Gastrocnemius medialis (tissue), 4 donors: Measurements from ENCODE around the gene RNF113B.

ENCODE experiments used
- CTCF ChIP-seq, 5 experiments: fragments of 450-650 bp in 3 of 5; fragments of 200-600 bp in 2 of 5; sonication (generic) in 2 of 5; IDR thresholded peaks in 4 of 5; conservative IDR thresholded peaks in 1 of 5; 1 replicate in 4 of 5; 2 replicates in 1 of 5; pipeline ENCODE4 v1.5.1; 2016 to 2019; ENCODE audit warnings: antibody characterized with exemption in 5 of 5, mild to moderate bottlenecking in 3 of 5, moderate library complexity in 3 of 5
- POLR2A ChIP-seq, 2 donors: fragments of 450-650 bp; IDR thresholded peaks; one replicate each; pipeline ENCODE4 v1.6.1; 2017; ENCODE audit warnings: antibody characterized with exemption in 2 of 2, mild to moderate bottlenecking in 2 of 2, moderate library complexity in 2 of 2

GRCh38 chr13:98172590-98173422 is 4.3 kb downstream of the RNF113B start:
- TF ChIP-seq CTCF (IDR thresholded peaks at IDR 0.05 in 4 of 5, conservative IDR thresholded peaks at IDR 0.05 in 1 of 5) (no peak), POLR2A (IDR thresholded peaks at IDR 0.05) (no peak)
